Pulmonary artery endothelial cell (primary cell): ENCODE results near the gene MGLL. TPM values are rescaled to one million over a fixed set of nuclear protein-coding genes. Genes with fewer than 3 reads are reported as not detected.
A peak's percentile ranks its signal among the peaks of the same experiment; 100 is the strongest.

ENCODE experiments used
- DNase-seq: peaks from one replicate; pipeline ENCODE4 v3.0.0-alpha.2; 2011; ENCODE audit warnings: low read depth, low spot score
- total RNA-seq: library from RNA; depleted of rRNA; stranded (reverse); fragments of >200 nt; gene quantifications from 2 replicates; pipeline ENCODE4 v1.2.3, GENCODE V29; 2014

The MGLL gene
- total RNA-seq, 1 donor from 2014 or later = 82.6 TPM

GRCh38 chr3:127814325-127814781, 8.0 kb downstream of the MGLL start:
- DNase-seq = no peak

DNA sequence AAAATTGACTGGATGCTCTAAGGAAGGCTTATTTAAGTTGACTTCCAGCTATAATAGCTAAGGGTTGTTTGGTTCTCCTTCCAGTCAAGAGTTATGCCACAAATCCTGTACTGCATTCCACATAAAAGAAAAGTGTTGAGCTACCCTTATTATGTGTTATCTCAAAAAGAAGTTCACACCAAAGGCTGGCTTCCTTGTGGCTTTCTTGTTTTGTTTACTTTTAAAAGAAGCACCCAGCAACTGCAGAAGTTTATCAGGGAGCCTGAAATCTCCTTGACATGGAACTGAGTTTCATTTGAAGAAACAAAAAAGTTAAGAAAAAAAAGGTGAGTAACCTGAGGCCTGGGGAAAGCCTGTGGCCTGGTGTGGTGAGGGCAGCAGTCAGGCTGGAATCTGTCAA, 10.2 kb downstream of the MGLL start:
- DNase-seq = no peak

DNA sequence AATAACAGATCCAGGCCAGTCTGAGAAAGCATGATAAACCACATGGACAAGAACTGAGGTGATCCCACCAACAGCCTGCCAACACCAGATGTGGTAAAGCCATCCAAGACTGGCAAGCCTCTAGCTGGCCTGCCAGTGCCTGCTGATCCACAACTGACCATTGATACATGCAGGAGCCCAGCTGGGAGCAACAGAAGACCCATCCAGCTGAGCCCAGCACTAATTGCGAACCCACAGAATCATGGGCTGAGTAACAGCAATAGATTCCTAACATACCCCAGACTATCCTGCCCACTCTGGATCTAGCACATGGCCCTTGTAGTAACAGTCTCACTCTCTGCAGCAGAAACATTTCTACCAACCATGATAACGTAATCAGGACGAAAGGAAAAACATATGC, 10.6 kb downstream of the MGLL start:
- no peak for DNase-seq

- no peak for DNase-seq
Measured at GRCh38 chr3:127809611-127810010, 12.7 kb downstream of the MGLL start.

GRCh38 chr3:127809211-127809610, 13.1 kb downstream of the MGLL start:
- no peak for DNase-seq

- DNase-seq = no peak
Measured at GRCh38 chr3:127808197-127808596, 14.1 kb downstream of the MGLL start.

DNA sequence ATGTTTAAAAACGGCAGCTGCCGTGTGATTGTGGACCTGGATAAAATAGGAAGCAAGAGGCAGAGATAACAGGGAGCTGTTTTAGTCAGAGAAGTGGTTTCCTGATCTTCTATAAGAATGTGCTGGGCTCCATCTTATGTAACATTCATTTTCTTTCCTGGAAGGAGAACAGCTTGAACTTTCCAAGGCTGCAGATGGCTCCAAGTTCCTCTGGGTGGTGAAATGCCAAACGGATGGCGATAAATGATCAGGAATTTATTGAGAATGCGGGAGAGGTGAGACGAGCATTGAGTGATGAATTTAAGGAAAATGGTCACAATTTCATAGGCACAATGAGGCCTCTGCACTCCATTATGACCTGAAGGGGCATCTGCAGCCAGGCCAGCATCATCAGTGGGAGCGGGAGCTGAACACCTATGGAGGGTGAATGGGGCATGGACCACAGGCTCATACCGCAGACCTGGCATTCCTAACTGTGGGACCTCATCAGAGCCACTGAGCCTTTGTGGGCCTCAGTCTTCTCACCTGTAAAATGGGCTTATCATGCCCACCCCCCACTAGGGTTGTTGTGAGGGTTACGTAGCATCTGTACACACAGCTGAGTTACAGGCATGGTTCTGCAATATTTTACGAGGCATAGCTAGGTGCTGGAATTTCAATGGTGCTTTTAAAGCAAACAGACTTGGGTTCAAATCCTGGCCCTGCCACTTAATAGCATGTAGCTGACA, 17.1 kb downstream of the MGLL start:
- DNase-seq = no peak

- DNase-seq = no peak
Measured at GRCh38 chr3:127804141-127804540, 18.2 kb downstream of the MGLL start.

- peak; percentile 72 for DNase-seq
Measured at GRCh38 chr3:127803619-127804018, 18.7 kb downstream of the MGLL start.

- no peak for DNase-seq
Measured at GRCh38 chr3:127802606-127803005, 19.7 kb downstream of the MGLL start.

DNA sequence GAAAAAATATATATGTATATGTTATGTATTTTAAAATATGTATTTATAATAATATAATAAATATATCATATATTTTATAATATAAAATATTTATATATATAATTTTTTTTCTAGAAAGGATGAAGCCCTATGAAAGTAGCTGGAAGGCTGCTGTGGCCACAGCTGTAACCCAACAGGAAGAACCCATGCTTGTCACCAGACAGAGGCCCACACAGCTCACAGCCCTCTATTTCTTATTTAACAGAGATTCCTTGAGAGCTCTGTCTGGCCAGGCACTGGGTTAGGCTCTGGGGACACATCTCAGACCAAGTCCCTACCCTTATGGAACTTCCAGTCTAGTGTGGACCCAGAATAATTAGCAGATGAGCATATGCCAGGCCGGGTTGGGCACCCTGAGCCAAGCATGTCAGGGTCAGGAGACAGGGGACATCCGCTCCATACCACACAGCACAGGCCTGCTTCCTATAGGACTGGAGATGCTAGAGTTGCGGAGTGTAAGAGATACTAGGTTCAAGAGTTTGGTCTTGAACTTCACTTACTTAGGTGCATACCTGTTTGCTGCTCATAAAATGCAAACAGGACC, 20.5 kb downstream of the MGLL start:
- no peak for DNase-seq

GRCh38 chr3:127800508-127800907, 21.8 kb downstream of the MGLL start:
- DNase-seq = peak; percentile 81

GRCh38 chr3:127799476-127800222, 22.7 kb downstream of the MGLL start:
- peak; percentile 91 for DNase-seq

GRCh38 chr3:127798716-127799115, 23.6 kb downstream of the MGLL start:
- DNase-seq = no peak

DNA sequence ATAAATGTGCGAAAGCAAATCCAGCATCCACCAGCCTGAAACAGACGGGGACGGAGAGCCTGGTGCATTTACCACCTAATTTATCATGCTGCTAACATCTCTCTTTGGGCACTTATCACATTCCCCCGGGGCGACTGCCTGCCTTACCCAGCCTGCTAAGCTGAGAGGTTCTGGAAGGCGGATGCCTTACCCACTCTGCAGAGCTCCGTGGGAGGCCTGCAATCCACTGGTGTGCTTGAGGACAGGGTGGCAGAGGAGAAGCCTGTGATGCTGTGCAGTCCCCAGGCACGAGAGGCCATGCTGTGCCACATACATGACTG, 25.5 kb downstream of the MGLL start:
- no peak for DNase-seq

DNA sequence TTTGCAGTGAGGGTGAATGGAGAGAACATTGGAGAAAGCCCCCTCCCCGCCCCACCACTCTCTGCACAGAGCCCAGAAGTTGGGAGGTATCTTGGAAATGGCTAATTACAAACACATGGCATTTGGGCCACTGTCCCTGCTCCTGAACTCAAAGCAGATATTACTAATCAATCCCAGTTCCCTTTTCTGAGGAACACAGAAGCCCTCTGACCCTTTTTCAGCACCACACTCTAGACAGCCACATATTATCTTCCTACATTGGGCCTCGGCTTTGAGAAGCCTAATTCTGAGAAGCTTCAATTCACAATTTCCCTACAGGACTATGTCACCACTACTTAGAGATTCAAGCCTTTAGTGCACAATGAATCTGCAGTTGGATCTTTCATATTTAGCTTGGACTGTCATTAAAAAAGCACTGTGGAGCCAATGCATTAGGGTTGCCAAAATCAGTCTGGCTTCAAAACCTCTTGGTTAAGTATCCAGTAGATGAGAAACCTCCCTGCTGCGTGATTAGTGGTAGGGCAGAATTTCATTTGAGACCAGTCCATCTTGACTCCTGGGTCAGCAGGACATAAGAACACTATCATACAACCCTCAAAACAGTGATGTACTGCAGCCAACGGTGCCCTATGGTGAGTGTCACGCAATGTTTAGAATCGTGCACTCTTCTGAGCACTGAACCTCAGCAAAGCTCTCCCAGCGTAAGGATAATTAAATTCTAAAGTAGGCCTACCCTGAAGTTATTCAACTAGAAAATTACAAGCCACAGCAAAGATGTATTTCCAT, 26.1 kb downstream of the MGLL start:
- no peak for DNase-seq

- no peak for DNase-seq
Measured at GRCh38 chr3:127794972-127795371, 27.3 kb downstream of the MGLL start.

DNA sequence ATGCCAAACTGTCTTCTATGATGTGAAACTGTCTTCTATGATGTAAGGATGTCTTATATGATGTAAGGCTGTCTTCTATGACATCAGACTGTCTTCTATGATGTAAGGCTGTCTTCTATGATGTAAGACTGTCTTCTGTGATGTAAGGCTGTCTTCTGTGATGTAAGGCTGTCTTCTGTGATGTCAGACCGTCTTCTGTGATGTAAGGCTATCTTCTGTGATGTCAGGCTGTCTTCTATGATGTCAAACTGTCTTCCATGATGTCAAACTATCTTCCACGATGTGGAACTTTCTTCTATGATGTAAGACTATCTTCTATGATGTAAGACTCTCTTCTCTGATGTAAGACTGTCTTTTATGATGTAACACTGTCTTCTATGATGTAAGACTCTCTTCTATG, 27.9 kb downstream of the MGLL start:
- no peak for DNase-seq

GRCh38 chr3:127792541-127793292, 29.6 kb downstream of the MGLL start:
- DNase-seq = peak; percentile 48

DNA sequence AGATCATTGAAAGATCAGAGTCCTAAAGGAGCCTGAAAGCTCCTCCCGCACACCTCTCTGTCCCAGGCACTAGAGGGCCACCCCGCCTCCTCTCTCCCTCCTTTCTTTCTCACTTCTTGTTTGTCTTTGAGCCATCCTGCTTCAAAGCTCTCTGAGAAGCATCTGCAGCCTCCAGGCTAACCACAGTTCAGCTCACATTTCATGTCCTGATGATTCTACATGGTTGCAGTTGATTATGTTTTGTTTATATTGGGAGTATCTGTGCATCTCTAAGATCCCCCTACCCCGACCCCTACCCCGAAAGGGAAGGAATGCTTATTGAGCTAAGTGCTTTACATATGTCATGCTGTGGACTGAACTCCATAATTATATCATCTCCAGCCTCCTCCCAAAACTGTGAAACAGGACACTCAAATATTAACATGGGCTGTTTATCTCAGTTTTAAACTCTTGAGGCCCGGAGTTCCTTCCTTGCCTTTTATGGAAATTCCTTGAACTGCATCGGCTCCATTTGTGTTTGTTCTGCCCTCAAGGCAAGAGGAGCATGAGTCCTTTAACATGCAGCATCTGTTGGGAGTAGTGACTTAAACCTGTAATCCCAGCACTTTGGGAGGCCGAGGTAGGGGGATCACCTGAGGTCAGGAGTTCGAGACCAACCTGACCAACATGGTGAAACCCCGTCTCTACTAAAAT, 30.9 kb downstream of the MGLL start:
- DNase-seq = no peak

DNA sequence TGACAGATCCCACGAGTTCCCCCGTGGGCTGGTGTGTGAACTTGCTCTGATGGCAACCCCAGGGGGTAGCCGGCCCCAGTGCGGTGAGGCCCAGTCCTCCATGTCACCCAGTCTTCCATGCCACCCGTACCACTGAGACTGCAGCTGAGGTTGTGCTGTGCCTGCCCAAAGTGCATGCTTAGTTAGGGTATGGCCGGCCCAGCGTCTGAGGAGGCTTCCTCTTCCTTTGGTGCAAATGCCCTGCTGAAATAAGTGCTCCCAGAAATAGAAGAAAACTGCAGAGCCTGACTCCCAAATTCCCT, 31.5 kb downstream of the MGLL start:
- no peak for DNase-seq
